ENCODE measurements around the gene CTNNBL1.

The CTNNBL1 gene

GRCh38 chr20:37726971-37727956 lies 33.4 kb downstream of the CTNNBL1 start:
- WGBS (ENCODE audit: extremely low coverage, insufficient coverage, insufficient read length): no CpG with 5 or more reads among the region's 7 CpGs
- Histone ChIP-seq H3K4me2 (ENCODE audit: low read length) (no peak overlapping the region), H4K12ac (ENCODE audit: low read depth, low read length) (no peak overlapping the region)

GRCh38 chr20:37727957-37728634 lies 34.3 kb downstream of the CTNNBL1 start:
- DNase-seq: no peak
- H3K18ac ChIP-seq (ENCODE audit: low read length): no peak overlapping the region
- no peak overlapping the region for H2BK5ac ChIP-seq (ENCODE audit: low read depth, low read length, poor library complexity)
- H3K4me3 ChIP-seq (ENCODE audit: low read depth, low read length): no peak overlapping the region
- no CpG with 5 or more reads among the region's 2 CpGs for WGBS (ENCODE audit: extremely low coverage, insufficient coverage, insufficient read length)
- no peak overlapping the region for H2AFZ ChIP-seq (ENCODE audit: insufficient read depth, low read length, poor library complexity)
- H3K14ac ChIP-seq (ENCODE audit: low read length): no peak overlapping the region
- peaks cover 2 to 7% of the 10 kb centered on the region in 2 experiments for H3K4me1 ChIP-seq (ENCODE audit: control insufficient read depth in 1 of 2, insufficient read depth in 2 of 2, low read length in 2 of 2)
- H3K36me3 ChIP-seq (ENCODE audit: control insufficient read depth in 1 of 2, insufficient read depth in 2 of 2, low read length in 2 of 2): peaks cover 0 to 1% of the 10 kb centered on the region in 2 experiments
- no peak overlapping the region for H3K4me2 ChIP-seq (ENCODE audit: low read length)
- no peak overlapping the region for H3K23ac ChIP-seq (ENCODE audit: low read length)
- H3K27me3 ChIP-seq (ENCODE audit: insufficient read depth, low read length): no peaks in the 10 kb centered on the region
- H4K91ac ChIP-seq (ENCODE audit: low read depth, low read length): no peak overlapping the region
- H2AK5ac ChIP-seq (ENCODE audit: low read length): no peak overlapping the region
- H3K79me1 ChIP-seq (ENCODE audit: low read length): no peaks in the 10 kb centered on the region
- no peak overlapping the region for H4K8ac ChIP-seq (ENCODE audit: low read depth, low read length)
- H3K79me2 ChIP-seq (ENCODE audit: control insufficient read depth, insufficient read depth, low read length, poor library complexity): no peaks in the 10 kb centered on the region
- peak overlapping the region; percentile 1 for H3K27ac ChIP-seq (ENCODE audit: low read depth, low read length)
- no peaks in the 10 kb centered on the region for H3K9me3 ChIP-seq (ENCODE audit: insufficient read depth, low read depth, low read length)
- no peak overlapping the region for H3K4ac ChIP-seq (ENCODE audit: low read depth, low read length)
- H4K12ac ChIP-seq (ENCODE audit: low read depth, low read length): no peak overlapping the region
- no peak overlapping the region for H3K9ac ChIP-seq (ENCODE audit: low read length)
- no peak overlapping the region for H2BK12ac ChIP-seq (ENCODE audit: low read length)
- no peak overlapping the region for H2BK120ac ChIP-seq (ENCODE audit: insufficient read depth, low read length, poor library complexity)

More at GRCh38 chr20:37726971-37727956, 33.4 kb downstream of the CTNNBL1 start:
- no peak overlapping the region for H2BK12ac ChIP-seq (ENCODE audit: low read length)
- no peak overlapping the region for H4K8ac ChIP-seq (ENCODE audit: low read depth, low read length)
- H3K9ac ChIP-seq (ENCODE audit: low read length): no peak overlapping the region
- H2BK5ac ChIP-seq (ENCODE audit: low read depth, low read length, poor library complexity): peak overlapping the region; percentile 21
- peak; percentile 42 to 51 for DNase-seq
- H2AFZ ChIP-seq (ENCODE audit: insufficient read depth, low read length, poor library complexity): no peak overlapping the region
- no peak overlapping the region for H3K23ac ChIP-seq (ENCODE audit: low read length)
- no peaks in the 10 kb centered on the region for H3K27me3 ChIP-seq (ENCODE audit: insufficient read depth, low read length)
- H3K27ac ChIP-seq (ENCODE audit: low read depth, low read length): peak overlapping the region; percentile 32
- no peak overlapping the region for H2BK120ac ChIP-seq (ENCODE audit: insufficient read depth, low read length, poor library complexity)
- H2AK5ac ChIP-seq (ENCODE audit: low read length): no peak overlapping the region
- no peaks in the 10 kb centered on the region for H3K9me3 ChIP-seq (ENCODE audit: insufficient read depth, low read depth, low read length)
- no peak overlapping the region for H3K14ac ChIP-seq (ENCODE audit: low read length)
- no peak overlapping the region for H3K4me3 ChIP-seq (ENCODE audit: low read depth, low read length)
- H3K18ac ChIP-seq (ENCODE audit: low read length): no peak overlapping the region
- H4K91ac ChIP-seq (ENCODE audit: low read depth, low read length): no peak overlapping the region
- no peak overlapping the region for H3K4ac ChIP-seq (ENCODE audit: low read depth, low read length)
- no peaks in the 10 kb centered on the region for H3K36me3 ChIP-seq (ENCODE audit: control insufficient read depth in 1 of 2, insufficient read depth in 2 of 2, low read length in 2 of 2)
- H3K4me1 ChIP-seq (ENCODE audit: control insufficient read depth in 1 of 2, insufficient read depth in 2 of 2, low read length in 2 of 2): peaks cover 2 to 7% of the 10 kb centered on the region in 2 experiments
- H3K79me1 ChIP-seq (ENCODE audit: low read length): no peaks in the 10 kb centered on the region
- no peaks in the 10 kb centered on the region for H3K79me2 ChIP-seq (ENCODE audit: control insufficient read depth, insufficient read depth, low read length, poor library complexity)

GRCh38 chr20:37728635-37728983 lies 34.8 kb downstream of the CTNNBL1 start:
- Histone ChIP-seq H3K4me1 (ENCODE audit: control insufficient read depth in 1 of 2, insufficient read depth in 2 of 2, low read length in 2 of 2) (peaks cover 2 to 7% of the 10 kb centered on the region in 2 experiments), H4K91ac (ENCODE audit: low read depth, low read length) (no peak overlapping the region), H3K23ac (ENCODE audit: low read length) (no peak overlapping the region), H3K27ac (ENCODE audit: low read depth, low read length) (no peak overlapping the region), H4K8ac (ENCODE audit: low read depth, low read length) (no peak overlapping the region), H3K14ac (ENCODE audit: low read length) (no peak overlapping the region), H3K36me3 (ENCODE audit: control insufficient read depth in 1 of 2, insufficient read depth in 2 of 2, low read length in 2 of 2) (peaks cover 1 to 2% of the 10 kb centered on the region in 2 experiments), H3K79me1 (ENCODE audit: low read length) (no peaks in the 10 kb centered on the region), H2BK5ac (ENCODE audit: low read depth, low read length, poor library complexity) (no peak overlapping the region), H2AK5ac (ENCODE audit: low read length) (no peak overlapping the region), H3K27me3 (ENCODE audit: insufficient read depth, low read length) (no peaks in the 10 kb centered on the region), H4K12ac (ENCODE audit: low read depth, low read length) (no peak overlapping the region), H2AFZ (ENCODE audit: insufficient read depth, low read length, poor library complexity) (no peak overlapping the region), H3K18ac (ENCODE audit: low read length) (no peak overlapping the region), H2BK120ac (ENCODE audit: insufficient read depth, low read length, poor library complexity) (no peak overlapping the region), H3K4me3 (ENCODE audit: low read depth, low read length) (no peak overlapping the region), H3K4ac (ENCODE audit: low read depth, low read length) (no peak overlapping the region), H3K4me2 (ENCODE audit: low read length) (no peak overlapping the region), H3K79me2 (ENCODE audit: control insufficient read depth, insufficient read depth, low read length, poor library complexity) (no peaks in the 10 kb centered on the region), H3K9me3 (ENCODE audit: insufficient read depth, low read depth, low read length) (no peaks in the 10 kb centered on the region), H2BK12ac (ENCODE audit: low read length) (no peak overlapping the region), H3K9ac (ENCODE audit: low read length) (no peak overlapping the region)
- no peak for DNase-seq
- 100% methylated on average over 1 of the region's 2 CpGs for WGBS (ENCODE audit: extremely low coverage, insufficient coverage, insufficient read length)

GRCh38 chr20:37729452-37729851 lies 35.6 kb downstream of the CTNNBL1 start:
- Histone ChIP-seq H3K4me1 (ENCODE audit: control insufficient read depth in 1 of 2, insufficient read depth in 2 of 2, low read length in 2 of 2) (peaks cover 2 to 7% of the 10 kb centered on the region in 2 experiments), H3K4me3 (ENCODE audit: low read depth, low read length) (no peak overlapping the region), H2BK120ac (ENCODE audit: insufficient read depth, low read length, poor library complexity) (no peak overlapping the region), H3K9me3 (ENCODE audit: insufficient read depth, low read depth, low read length) (no peaks in the 10 kb centered on the region), H2BK12ac (ENCODE audit: low read length) (no peak overlapping the region), H3K4me2 (ENCODE audit: low read length) (no peak overlapping the region), H3K9ac (ENCODE audit: low read length) (no peak overlapping the region), H3K36me3 (ENCODE audit: control insufficient read depth in 1 of 2, insufficient read depth in 2 of 2, low read length in 2 of 2) (peaks cover 1 to 2% of the 10 kb centered on the region in 2 experiments), H3K23ac (ENCODE audit: low read length) (no peak overlapping the region), H4K91ac (ENCODE audit: low read depth, low read length) (no peak overlapping the region), H3K4ac (ENCODE audit: low read depth, low read length) (no peak overlapping the region), H2BK5ac (ENCODE audit: low read depth, low read length, poor library complexity) (no peak overlapping the region), H3K79me2 (ENCODE audit: control insufficient read depth, insufficient read depth, low read length, poor library complexity) (no peaks in the 10 kb centered on the region), H2AFZ (ENCODE audit: insufficient read depth, low read length, poor library complexity) (no peak overlapping the region), H3K27me3 (ENCODE audit: insufficient read depth, low read length) (no peaks in the 10 kb centered on the region), H4K8ac (ENCODE audit: low read depth, low read length) (no peak overlapping the region), H3K18ac (ENCODE audit: low read length) (no peak overlapping the region), H3K14ac (ENCODE audit: low read length) (no peak overlapping the region), H3K79me1 (ENCODE audit: low read length) (no peaks in the 10 kb centered on the region), H4K12ac (ENCODE audit: low read depth, low read length) (no peak overlapping the region), H3K27ac (ENCODE audit: low read depth, low read length) (no peak overlapping the region), H2AK5ac (ENCODE audit: low read length) (no peak overlapping the region)
- no CpG with 5 or more reads among the region's 4 CpGs for WGBS (ENCODE audit: extremely low coverage, insufficient coverage, insufficient read length)
- no peak for DNase-seq
